Liver (tissue), 9 donors: ENCODE results near the gene SLC19A3. TPM values are rescaled to one million over a fixed set of nuclear protein-coding genes. Genes with fewer than 3 reads are reported as not detected.

ENCODE experiments used
- DNase-seq: peaks from one replicate; pipeline ENCODE4 v3.0.0-alpha.2; 2017; ENCODE audit warnings: low spot score
- H3K27ac ChIP-seq, 2 donors: one replicate each; pipeline ENCODE4 v1.7.0; 2013; ENCODE audit warnings: inconsistent platforms in 2 of 2, low read length in 2 of 2, control low read depth in 1 of 2, low read depth in 1 of 2, mild to moderate bottlenecking in 1 of 2
- H3K27me3 ChIP-seq, 4 donors: one replicate each; pipeline versions ENCODE4 v1.6.1 to v1.7.0; 2013; ENCODE audit warnings: low read length in 3 of 4, inconsistent platforms in 1 of 4, mild to moderate bottlenecking in 1 of 4, moderate library complexity in 1 of 4; ENCODE audit not compliant: control insufficient read depth in 4 of 4, insufficient read depth in 4 of 4
- H3K36me3 ChIP-seq, 4 donors: one replicate each; pipeline versions ENCODE4 v1.6.1 to v1.7.0; 2013; ENCODE audit warnings: low read length in 3 of 4, mild to moderate bottlenecking in 3 of 4, low read depth in 1 of 4, moderate library complexity in 1 of 4; ENCODE audit not compliant: control insufficient read depth in 4 of 4, insufficient read depth in 3 of 4
- H3K4me1 ChIP-seq, 4 donors: one replicate each; pipeline versions ENCODE4 v1.6.1 to v1.7.0; 2013; ENCODE audit warnings: low read length in 3 of 4, mild to moderate bottlenecking in 3 of 4, moderate library complexity in 1 of 4; ENCODE audit not compliant: control insufficient read depth in 4 of 4, insufficient read depth in 4 of 4
- H3K4me3 ChIP-seq, 3 donors: one replicate each; pipeline versions ENCODE4 v1.6.1 to v1.7.0; 2013; ENCODE audit warnings: low read length in 3 of 3, control low read depth in 1 of 3, low read depth in 1 of 3, mild to moderate bottlenecking in 1 of 3
- H3K9ac ChIP-seq, 2 donors: one replicate each; pipeline ENCODE4 v1.7.0; 2013; ENCODE audit warnings: low read length in 2 of 2, mild to moderate bottlenecking in 2 of 2, moderate library complexity in 2 of 2, control low read depth in 1 of 2, low read depth in 1 of 2
- H3K9me3 ChIP-seq, 4 donors: one replicate each; pipeline versions ENCODE4 v1.6.1 to v1.7.0; 2013; ENCODE audit warnings: low read length in 3 of 4; ENCODE audit not compliant: control insufficient read depth in 4 of 4
- CTCF ChIP-seq: fragments of 150-350 bp; IDR thresholded peaks from 2 replicates; pipeline ENCODE4 v1.5.1; 2017; ENCODE audit warnings: improper control_type of control experiment, low read depth, low read length; ENCODE audit not compliant: missing input control
- EGR1 ChIP-seq, 2 donors: IDR thresholded peaks; 2 replicates each; pipeline ENCODE4 v1.6.1; 2016 to 2018; ENCODE audit warnings: antibody characterized with exemption in 2 of 2, low read depth in 2 of 2
- FOXA1 ChIP-seq: IDR thresholded peaks from 2 replicates; pipeline ENCODE4 v1.6.1; 2016; ENCODE audit warnings: antibody characterized with exemption
- FOXA2 ChIP-seq: IDR thresholded peaks from 2 replicates; pipeline ENCODE4 v1.6.1; 2016; ENCODE audit warnings: antibody characterized with exemption
- GABPA ChIP-seq, 2 donors: IDR thresholded peaks in 1 of 2; conservative IDR thresholded peaks in 1 of 2; 2 replicates each; pipeline ENCODE4 v1.6.1; 2016; ENCODE audit warnings: antibody characterized with exemption in 2 of 2, mild to moderate bottlenecking in 1 of 2, moderate library complexity in 1 of 2
- HNF4A ChIP-seq, 2 donors: conservative IDR thresholded peaks; 2 replicates each; pipeline ENCODE4 v1.6.1; 2016; ENCODE audit warnings: antibody characterized with exemption in 2 of 2, mild to moderate bottlenecking in 2 of 2
- HNF4G ChIP-seq: IDR thresholded peaks from 2 replicates; pipeline ENCODE4 v1.6.1; 2016; ENCODE audit warnings: antibody characterized with exemption
- JUND ChIP-seq, 2 donors: IDR thresholded peaks; 2 replicates each; pipeline ENCODE4 v1.6.1; 2016; ENCODE audit warnings: antibody characterized with exemption in 2 of 2
- MAX ChIP-seq: IDR thresholded peaks from 2 replicates; pipeline ENCODE4 v1.6.1; 2016; ENCODE audit warnings: antibody characterized with exemption
- NR2F2 ChIP-seq: IDR thresholded peaks from 2 replicates; pipeline ENCODE4 v1.6.1; 2016; ENCODE audit warnings: antibody characterized with exemption
- RAD21 ChIP-seq, 2 donors: IDR thresholded peaks; 2 replicates each; pipeline ENCODE4 v1.6.1; 2016; ENCODE audit warnings: antibody characterized with exemption in 2 of 2, mild to moderate bottlenecking in 2 of 2
- REST ChIP-seq: IDR thresholded peaks from 2 replicates; pipeline ENCODE4 v1.6.1; 2016; ENCODE audit warnings: antibody characterized with exemption, mild to moderate bottlenecking
- RXRA ChIP-seq, 2 donors: IDR thresholded peaks; 2 replicates each; pipeline ENCODE4 v1.6.1; 2017 to 2018; ENCODE audit warnings: antibody characterized with exemption in 2 of 2, mild to moderate bottlenecking in 1 of 2
- SP1 ChIP-seq: IDR thresholded peaks from 2 replicates; pipeline ENCODE4 v1.6.1; 2018; ENCODE audit warnings: antibody characterized with exemption, mild to moderate bottlenecking
- TAF1 ChIP-seq: conservative IDR thresholded peaks from 2 replicates; pipeline ENCODE4 v1.6.1; 2016; ENCODE audit warnings: antibody characterized with exemption, mild to moderate bottlenecking
- YY1 ChIP-seq: IDR thresholded peaks from 2 replicates; pipeline ENCODE4 v1.6.1; 2016; ENCODE audit warnings: antibody characterized with exemption, mild to moderate bottlenecking
- ZBTB33 ChIP-seq: IDR thresholded peaks from 2 replicates; pipeline ENCODE4 v1.6.1; 2016; ENCODE audit warnings: antibody characterized with exemption
- WGBS: extraction: QIAGEN DNeasy Blood & Tissue Kit; methylation state at CpG from one replicate; pipeline ENCODE4 v1.1.7; 2013; 5-methylcytosine and 5-hydroxymethylcytosine counted together
- polyA plus RNA-seq, 2 donors: library from polyadenylated mRNA; stranded (reverse) in 1 of 2; unstranded in 1 of 2; fragments of 200-250 nt in 1 of 2; fragments of >200 nt in 1 of 2; fragmentation: Nextera tagmentation in 1 of 2; extraction: Ambion mirVana in 1 of 2; gene quantifications; one replicate each; pipeline versions ENCODE4 v1.2.1 to v1.2.3, GENCODE V29; 2013 to 2015
- total RNA-seq, 2 donors: library from RNA; depleted of rRNA; stranded (reverse); fragments of >200 nt; gene quantifications; one replicate each; pipeline ENCODE4 v1.2.3, GENCODE V29; 2014
- donor health status: healthy.
- donor health status: healthy.
- donor health status: healthy.
- donor health status: healthy.
- donor health status: healthy.

Gene SLC19A3
- total and polyA plus RNA-seq, 4 donors: 4.2 to 12.9 (median 8.4) TPM

- 69% methylated on average over 5 of the region's 5 CpGs for WGBS
- Histone ChIP-seq H3K4me3 (no peak overlapping the region), H3K4me1 (no peaks in the 10 kb centered on the region), H3K27me3 (no peaks in the 10 kb centered on the region), H3K9me3 (no peaks in the 10 kb centered on the region), H3K36me3 (peaks cover 3 to 17% (median 14%) of the 10 kb centered on the region in 4 donors), H3K27ac (no peak overlapping the region), H3K9ac (no peak overlapping the region)
- DNase-seq: no peak
- TF ChIP-seq ZBTB33 (no peak), TAF1 (no peak), EGR1 (IDR thresholded peaks at IDR 0.05; ENCODE audit: low read depth in 2 of 2) (no peak), RAD21 (IDR thresholded peaks at IDR 0.05) (no peak), NR2F2 (no peak)
Observed at GRCh38 chr2:227684258-227684657, 33.6 kb downstream of the SLC19A3 start.

GRCh38 chr2:227677928-227678327, 39.9 kb downstream of the SLC19A3 start:
- 85% methylated on average over 3 of the region's 3 CpGs for WGBS
- H3K36me3 ChIP-seq: no peaks in the 10 kb centered on the region

More at GRCh38 chr2:227677928-227678327, 39.9 kb downstream of the SLC19A3 start:
- no peak for DNase-seq
- no peaks in the 10 kb centered on the region for H3K4me1 ChIP-seq
- no peak overlapping the region for H3K27ac ChIP-seq
- no peak for TF ChIP-seq JUND (IDR thresholded peaks at IDR 0.05)
- TF ChIP-seq MAX: no peak
- TF ChIP-seq FOXA1: no peak
- no peak for TF ChIP-seq HNF4G
- TF ChIP-seq GABPA (IDR thresholded peaks at IDR 0.05 in 1 of 2, conservative IDR thresholded peaks at IDR 0.05 in 1 of 2): no peak
- TF ChIP-seq ZBTB33: no peak
- TF ChIP-seq FOXA2: no peak
- TF ChIP-seq HNF4A (conservative IDR thresholded peaks at IDR 0.05): no peak
- no peak for TF ChIP-seq REST
- TF ChIP-seq CTCF: no peak
- no peak for TF ChIP-seq NR2F2
- no peak for TF ChIP-seq RAD21 (IDR thresholded peaks at IDR 0.05)
- TF ChIP-seq YY1: no peak
- no peak for TF ChIP-seq RXRA (IDR thresholded peaks at IDR 0.05)
- no peak for TF ChIP-seq SP1
- TF ChIP-seq TAF1: no peak
- TF ChIP-seq EGR1 (IDR thresholded peaks at IDR 0.05; ENCODE audit: low read depth in 2 of 2): no peak
- H3K9me3 ChIP-seq: no peaks in the 10 kb centered on the region
- no peaks in the 10 kb centered on the region for H3K27me3 ChIP-seq
- H3K9ac ChIP-seq: no peak overlapping the region
- H3K4me3 ChIP-seq: no peak overlapping the region
